PC-3 (cell line): ENCODE measurements around the gene USP9X.

ENCODE experiments used
- CTCF ChIP-seq: fragments of 300-600 bp; sonication (generic); conservative IDR thresholded peaks from 2 replicates; pipeline ENCODE4 v1.5.1; 2017; ENCODE audit warnings: antibody characterized with exemption, low read depth, mild to moderate bottlenecking, low read length
- EZH2phosphoT487 ChIP-seq: fragments of 300-600 bp; sonication (generic); IDR thresholded peaks from 2 replicates; pipeline ENCODE4 v1.6.1; 2018; ENCODE audit warnings: mild to moderate bottlenecking, antibody characterized with exemption, low read length, borderline replicate concordance

GRCh38 chrX:41153957-41154356 lies 68.7 kb downstream of the USP9X start:
- no peak for TF ChIP-seq CTCF
- TF ChIP-seq EZH2phosphoT487 = no peak
